CD4-positive, alpha-beta T cell treated with Interferon alpha-2 for 1 hour (primary cell): Measurements from ENCODE around the gene COL28A1.
"Not testable (repeated sequence)": the region's sequence is repeated elsewhere in the genome, so short reads cannot be mapped to it uniquely, and the experiment has no call there.

Source experiments
- DNase-seq, 2 donors: peaks; one replicate each; pipeline ENCODE4 v3.0.0-alpha.2; 2020 to 2022

The COL28A1 gene

DNA sequence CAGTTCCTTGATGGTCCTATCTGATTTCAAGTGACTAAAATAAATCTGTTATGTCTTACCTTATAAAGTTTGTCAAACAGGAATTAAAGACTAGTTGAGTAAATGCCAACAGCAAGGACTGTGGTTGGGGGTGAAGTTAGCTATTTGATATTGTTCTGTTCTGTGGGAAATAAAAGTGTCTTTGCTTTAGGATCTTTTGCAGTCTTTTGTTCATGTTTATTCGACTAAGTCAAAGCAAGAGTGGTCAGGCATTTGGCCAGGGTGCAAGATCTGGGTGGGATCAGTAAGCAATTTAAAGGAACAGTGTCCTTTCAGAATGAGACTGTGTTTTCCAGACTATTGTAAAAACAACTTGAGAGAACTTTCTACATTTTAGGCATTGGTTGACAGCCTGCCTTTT is at the start of gene COL28A1:
Gene COL28A1 (minus strand): TSS at position 183 of the 400 bp plus-strand sequence. CDS start 2,998 bp downstream, outside the sequence.
- DNase-seq = no peak

DNA sequence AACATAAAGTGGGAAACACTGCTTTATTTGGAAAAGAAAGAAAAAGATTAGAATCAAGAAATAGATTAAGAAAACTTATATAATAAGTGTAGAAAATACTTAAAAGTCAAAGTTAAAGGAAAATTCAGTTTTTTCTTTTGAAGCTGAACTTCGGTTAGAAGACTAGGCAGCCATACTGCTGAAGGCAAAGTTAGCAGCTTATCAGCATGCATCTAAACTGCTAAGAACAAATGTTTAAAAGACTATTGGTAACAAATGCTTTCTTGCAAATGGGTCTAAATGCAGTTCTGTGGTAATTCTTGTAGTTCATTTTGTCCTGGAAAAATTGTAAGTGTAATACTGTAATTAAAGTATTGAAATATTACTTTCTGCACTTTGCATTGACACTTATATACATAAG is 49.0 kb upstream of the COL28A1 start:
- no peak for DNase-seq

DNA sequence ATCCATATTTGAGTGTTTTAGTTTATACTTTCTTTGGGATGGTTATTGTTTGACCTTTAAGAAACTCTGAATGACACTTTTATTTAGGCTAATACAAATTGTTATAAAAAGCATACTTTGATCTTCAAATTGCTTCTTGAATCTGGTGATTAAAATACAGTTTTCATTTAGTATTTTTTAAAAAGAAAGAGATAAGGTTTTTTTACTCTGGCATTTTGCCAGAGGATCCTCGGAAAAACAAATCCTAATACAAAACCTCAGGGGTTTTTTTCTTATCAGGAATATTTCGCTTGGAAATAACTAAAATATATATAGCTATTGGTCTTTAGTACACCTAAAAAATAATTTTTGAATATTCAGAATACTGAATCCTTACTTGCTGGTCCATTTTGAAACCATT is 48.1 kb upstream of the COL28A1 start:
- no peak for DNase-seq

DNA sequence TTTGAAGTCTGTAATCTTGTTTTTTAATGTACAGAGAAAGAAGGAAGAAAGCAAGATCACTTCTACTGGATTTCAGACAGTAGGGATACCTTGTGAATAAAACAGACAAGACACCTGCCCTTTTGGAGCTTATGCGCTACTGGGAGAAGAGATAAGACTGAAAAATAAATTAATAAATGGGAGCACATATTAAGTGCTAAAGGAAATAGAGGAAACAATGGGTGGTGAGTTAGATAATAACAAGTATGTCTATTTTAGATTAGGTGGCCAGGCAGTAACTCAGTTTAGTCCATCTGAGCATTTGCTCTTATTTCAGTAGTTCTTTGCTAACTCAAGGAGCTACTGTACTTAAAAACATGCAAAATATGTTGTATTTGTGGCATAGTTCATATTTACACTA is 46.9 kb upstream of the COL28A1 start:
- DNase-seq = no peak

DNA sequence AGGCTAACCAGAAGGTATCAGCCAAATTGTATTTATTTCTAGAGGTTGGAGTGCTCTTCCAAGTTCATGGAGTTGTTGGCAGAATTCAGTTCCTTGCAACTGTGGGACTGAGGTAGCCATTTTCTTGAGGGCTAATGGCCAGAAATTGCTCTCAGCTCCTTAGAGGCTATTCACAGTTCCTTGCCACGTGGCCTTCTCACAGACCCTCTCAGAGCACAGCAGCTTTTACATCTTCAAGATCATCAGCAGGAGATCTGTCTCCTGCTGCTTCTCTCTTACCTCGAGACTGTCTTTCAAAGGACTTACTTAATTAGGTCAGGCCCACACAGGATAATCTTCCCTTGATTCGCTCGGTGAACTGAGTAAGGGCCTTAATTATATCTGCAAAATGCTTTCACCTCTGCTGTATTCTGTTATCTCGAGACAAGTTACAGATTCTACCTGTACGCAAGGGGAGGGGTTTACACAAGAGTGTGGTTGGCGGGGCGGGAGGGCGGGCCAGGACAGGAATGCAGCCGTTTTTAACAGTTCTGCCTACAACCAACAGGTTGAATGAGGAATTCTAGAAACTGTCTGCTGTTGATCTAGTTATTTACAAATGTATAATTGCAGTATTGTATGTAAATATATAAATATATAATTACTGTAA is 46.0 kb upstream of the COL28A1 start:
- DNase-seq = no peak

DNA sequence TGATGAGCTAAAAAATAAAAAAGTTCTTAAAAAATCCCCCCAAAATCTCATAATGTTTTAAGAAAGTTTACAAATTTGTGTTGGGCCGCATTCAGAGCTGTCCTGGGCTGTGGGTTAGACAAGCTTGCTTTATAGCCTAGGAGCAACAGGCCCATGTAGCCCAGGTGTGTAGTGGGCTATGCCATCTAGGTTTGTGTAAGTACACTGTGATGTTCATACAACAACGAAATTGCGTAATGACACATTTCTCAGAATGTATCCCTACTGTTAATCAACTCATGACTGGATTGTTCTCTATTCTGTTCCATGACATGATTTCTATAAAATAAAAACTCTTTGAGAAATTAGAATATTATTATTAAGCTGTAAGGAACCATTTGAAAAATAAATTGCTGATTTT is 44.0 kb upstream of the COL28A1 start:
- no peak for DNase-seq

DNA sequence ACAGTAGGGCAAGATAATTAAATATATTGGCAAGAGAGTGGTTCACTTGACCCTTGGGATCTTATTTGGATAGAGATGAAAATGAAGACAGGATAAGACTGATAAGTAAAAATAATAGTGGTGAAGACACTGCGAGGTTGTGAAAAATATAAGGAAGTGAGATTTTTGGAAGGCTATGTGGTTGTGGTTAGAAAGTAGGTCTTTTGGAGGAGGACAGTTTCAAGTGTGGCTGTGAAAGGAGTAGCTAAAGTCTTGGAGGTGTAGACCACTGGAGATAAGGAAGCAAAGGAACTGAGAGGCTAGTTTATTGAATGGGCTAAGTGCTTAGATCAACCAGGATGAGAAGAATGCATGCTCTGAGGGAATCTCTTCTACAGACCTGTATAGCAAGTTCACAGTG is 42.2 kb upstream of the COL28A1 start:
- no peak for DNase-seq

DNA sequence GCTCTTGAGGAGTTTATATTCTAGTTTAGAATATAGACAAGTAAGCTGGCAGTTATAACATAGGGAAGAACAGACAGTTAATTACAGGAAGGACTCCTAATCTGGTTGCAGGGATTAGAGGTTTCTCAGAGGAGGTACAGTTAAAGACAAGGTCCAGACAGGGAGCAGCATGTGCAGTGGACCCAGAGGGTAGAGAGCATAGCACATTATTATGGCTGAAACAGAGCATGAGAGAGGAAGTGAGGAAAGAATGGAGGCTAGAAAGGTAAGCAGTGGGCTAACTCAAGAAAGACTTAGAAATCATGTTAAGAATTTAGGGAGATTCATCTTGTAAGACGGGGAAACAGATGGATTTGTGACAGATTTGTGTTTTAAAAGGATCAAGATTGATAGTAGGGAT is 40.7 kb upstream of the COL28A1 start:
- DNase-seq = no peak

DNA sequence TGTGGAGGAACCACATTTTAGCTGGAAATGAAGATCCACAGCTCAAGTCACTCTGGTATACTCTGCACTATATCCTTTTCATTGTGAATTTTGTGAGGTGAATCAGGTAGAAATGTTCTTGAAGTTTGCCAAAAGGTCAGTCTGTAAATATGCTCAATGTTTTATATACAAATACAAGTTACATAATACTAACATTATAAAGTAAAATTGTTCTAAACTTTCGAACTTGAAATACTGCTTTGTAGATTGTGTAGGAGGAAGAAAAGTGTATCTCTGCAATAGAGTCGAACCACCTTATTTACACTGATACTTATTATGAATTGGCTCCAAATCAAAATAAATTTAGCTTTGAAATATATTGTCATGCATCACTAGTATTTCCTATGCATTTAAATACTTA is 38.0 kb upstream of the COL28A1 start:
- no peak for DNase-seq

DNA sequence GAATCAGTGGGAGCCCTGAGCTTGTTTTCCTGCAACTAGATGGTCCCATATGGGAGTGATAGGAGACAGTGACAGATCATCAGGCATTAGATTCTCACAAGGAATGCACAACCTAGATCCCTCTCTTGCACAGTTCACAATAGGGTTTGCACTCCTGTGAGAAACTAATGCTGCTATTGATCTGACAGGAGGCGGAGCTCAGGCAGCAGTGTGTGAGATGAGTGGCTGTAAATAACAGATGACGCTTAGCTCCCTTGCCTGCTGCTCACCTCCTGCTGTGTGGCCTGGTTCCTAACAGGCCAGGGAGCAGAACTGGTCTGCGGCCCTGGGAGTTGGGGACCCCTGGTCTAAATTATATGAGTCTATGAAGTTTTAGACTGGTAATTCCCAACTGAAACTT is 34.9 kb upstream of the COL28A1 start:
- DNase-seq = no peak

DNA sequence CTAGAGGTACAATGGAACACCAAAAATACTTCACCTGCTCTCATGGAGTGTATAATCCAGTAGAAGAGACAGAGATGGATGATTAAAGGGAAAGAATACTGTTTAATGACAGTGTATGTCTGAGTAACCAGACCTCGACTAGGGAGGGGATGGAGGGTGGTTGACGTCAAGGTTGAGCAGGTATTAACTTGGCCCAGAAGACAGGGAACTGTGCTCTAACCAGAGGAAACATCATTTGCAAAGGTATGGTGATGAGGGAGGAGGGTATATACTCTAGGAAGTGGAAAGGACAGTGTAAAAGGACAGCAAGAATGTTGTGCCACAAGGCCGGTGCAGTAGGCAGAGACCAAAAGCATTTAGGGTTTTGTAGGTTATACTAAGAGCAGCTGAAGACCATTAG is 33.9 kb upstream of the COL28A1 start:
- DNase-seq = no peak

DNA sequence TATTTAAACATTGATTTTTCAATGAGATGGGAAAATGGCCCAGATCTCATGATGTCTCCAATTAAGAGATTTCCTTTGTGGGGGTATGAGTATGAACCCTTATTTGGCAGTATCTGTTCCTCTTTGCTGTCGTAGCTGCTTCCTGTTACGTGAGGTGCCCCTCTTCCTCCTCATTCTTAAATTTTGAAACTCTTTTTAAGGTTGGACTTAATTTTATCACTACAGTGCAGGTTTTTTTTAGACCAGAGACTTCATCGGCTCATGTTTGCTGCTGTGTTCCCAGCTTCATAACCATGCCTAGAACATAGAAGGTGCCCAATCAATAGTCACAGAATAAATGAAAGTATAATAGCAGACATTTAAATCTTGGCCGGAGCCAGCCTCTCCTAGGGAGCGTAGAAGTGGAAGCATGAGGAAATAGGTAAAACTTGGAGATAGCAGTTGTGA is 33.4 kb upstream of the COL28A1 start:
- peak; percentile 42 to 56 for DNase-seq

DNA sequence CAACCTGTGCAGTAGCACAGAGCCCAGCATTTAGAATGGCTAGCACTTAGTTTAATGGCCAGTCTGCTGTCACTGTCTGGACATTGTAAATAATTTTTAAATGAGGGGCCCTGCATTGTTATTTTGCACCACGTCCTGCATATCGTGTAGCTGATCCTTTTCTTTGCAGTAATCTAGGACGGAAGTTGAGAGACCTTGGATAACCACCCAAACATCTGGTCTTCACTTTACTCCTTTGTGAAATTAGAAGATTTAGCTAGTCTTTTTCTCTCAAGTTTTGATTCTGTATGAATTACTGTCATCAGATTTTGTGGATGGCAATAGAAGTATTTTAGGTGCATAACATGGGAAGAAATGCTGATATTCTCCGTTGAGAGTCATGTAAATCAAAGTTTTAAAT is 32.9 kb upstream of the COL28A1 start:
- DNase-seq = no peak

DNA sequence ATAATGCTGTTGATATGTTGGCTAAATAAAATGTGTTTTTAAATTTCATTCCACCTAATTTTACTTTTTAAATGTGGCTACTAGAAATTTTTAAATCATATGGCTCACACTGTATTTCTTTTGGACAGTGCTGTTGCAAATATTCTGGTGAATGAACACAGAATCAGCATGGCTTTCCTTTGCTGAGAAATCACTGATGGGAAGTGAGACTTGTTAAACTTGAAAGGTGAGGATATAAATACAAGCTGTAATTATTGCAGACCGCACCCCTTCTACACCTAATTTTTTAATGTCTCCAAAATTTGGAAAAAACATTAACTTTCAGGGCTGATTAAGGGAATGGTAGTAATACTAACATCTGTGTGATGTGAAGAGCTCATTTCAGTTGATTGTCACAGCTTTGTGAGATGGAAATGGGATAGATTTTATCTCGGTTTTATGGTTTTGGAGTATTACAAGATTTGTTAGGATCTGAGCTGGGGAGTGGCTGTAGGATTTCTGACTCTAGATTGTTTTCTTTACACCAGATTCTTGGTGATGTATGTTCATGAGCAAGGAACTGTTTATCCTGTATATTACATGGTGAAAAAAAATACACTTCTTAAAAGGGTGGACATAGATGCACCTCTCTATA is 32.3 kb upstream of the COL28A1 start:
- DNase-seq = no peak

DNA sequence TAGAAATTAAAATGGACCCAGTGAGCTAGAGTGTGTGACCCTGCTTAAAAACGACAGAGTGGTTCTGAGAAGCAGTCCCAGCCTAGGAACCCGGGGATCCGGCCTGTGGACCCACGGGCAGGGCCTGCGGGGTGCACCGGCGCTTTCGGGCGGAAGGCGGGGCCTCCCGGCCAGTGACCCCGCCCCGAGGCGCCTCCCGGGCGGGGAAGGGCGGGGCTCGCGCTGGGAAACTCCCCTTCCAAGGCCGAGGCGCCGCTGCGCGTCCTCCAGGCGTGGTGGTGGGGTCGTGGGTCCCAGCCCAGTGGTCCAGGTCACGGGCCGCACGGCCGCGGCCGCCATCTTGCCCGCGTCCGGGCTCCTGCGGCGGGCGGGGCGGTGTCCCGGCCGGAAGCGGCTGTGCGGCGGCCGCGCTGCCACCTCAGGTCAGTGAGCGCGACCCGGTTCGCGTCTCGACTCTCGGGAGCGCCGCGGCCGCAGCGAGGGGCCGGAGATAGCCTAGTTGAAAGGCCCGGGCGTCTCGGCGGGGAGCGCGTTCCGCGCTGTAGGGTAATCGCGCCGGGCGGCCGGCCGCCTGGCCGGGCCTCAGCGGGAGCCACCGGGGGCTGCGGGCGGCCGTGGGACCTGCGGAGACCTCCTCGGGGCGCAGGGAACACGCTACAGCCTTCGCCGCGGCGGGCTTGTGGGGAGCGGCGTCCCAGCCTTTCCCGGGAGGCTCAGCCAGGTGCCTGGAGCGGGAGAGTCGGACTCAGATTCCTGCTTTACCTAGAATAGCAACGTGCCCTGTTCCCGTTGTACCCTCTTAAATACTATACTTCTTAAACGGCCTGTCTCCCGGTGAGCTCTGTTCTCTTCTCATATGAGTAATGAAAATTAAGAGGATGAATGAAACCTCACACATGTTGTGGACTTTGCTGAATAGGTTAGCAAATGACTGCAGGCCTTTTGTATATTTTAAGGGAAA is 31.3 kb upstream of the COL28A1 start, which contains the start of gene MIOS:
Gene MIOS (plus strand): TSS at position 234 of the 961 bp plus-strand sequence. CDS start 5,592 bp downstream, outside the sequence.
- peak; percentile 84 to 89 for DNase-seq

DNA sequence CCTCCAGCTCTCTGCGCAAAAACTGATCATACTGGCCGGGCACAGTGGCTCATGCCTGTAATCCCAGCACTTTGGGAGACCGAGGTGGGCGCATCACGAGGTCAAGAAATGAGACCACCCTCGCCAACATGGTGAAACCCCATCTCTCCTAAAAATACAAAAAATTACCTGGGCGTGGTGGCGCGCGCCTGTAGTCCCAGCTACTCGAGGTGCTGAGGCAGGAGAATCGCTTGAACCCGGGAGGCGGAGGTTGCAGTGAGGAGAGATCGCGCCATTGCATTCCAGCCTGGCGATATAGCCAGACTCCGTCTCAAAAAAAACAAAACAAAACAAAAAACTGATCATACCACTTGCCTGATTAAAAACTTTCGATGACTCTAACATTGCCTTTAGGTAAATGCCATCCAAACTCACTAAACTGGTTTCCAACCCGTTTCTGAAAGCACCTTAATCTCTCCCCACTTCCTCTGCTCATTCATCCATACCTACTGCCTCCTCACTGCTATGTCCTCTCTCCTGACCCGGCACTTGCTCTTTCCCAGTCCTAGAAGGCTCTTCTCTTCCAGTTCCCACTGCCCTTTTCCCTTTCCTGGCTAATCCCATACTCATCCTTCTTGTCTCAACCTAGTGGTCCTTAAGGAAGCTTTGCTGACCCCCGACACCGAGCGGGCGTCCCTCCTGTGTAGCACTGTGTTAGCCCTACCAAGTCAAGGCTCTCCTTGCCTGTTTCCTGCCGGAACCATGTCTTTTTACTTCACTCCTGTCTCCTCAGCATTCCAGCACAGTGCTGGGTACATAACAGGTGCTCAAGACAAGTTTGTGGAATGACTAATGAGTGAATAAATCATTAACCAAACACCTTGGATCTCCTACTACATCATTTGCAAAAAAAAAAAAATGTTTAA is 30.3 kb upstream of the COL28A1 start:
- no peak for DNase-seq

DNA sequence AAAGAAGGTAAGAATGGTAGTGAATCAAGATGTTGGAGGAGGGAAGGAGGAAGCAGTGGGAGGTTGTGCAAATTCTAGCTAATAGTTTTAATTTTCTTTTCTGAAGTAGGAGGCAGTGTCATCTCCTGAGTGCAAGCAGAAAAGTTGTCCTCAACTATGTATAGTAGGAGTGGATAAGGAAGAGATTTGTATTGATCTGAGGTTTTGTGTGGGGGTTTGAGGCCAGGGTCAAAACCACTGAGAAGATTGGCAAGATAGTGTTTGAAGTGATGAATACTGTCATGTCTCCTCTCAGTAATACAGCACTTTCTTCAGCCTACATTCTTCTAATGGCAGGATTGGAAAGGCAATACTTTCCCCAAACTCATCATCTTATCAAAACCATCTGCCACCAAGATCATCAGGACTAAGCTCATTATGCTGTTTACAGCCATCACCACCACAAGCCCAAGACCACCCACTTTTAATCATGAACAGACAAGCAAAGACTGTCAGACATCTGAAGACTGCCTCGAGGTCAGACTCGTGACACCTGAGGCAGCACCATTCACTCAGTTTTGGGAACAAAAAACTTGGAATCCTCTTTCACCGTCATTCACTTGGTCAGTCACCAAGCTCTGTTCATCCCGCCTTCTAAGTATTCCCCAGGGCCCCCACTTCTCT is 29.5 kb upstream of the COL28A1 start:
- DNase-seq = no peak

DNA sequence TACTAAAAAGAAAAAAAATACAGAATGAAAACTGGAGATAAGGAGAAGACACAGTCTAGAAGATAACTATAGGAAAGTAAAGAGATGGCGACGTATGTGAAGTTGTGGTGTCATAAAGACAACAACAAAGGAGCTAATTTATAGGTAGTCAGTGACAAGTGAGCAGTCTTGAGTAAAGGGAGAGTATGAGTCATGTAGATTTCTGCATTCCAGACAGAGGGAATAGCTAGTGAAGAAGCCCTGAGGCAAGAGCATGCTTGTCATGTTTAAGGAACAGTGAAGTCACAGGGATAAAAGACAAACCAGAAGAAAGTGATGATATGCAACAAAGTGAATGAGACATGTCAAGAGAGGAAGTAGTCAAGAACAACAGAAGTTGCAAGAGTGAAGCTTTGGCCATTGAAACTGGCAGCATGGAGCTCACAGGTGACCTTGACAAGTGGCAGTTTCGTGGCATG is 28.7 kb upstream of the COL28A1 start:
- DNase-seq = no peak

DNA sequence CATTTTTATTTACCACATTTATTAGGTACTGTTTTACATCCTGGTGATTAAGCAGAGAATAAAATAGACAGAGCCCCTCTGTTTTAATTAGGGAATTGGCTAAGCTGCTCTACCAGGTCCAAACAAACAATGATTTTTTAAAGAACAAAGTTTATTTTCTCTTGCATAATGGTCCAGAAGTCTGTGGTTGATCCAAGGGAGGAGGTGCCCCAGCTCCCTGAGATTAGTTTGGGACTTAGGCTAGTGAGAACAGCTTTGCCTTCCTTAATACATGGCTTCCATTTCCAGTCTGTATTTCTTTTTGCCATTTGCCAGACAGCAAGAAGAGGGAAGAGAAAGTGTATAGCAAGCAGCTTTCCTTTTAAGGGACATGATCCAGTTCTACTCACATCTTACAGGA is 28.1 kb upstream of the COL28A1 start:
- DNase-seq = no peak

DNA sequence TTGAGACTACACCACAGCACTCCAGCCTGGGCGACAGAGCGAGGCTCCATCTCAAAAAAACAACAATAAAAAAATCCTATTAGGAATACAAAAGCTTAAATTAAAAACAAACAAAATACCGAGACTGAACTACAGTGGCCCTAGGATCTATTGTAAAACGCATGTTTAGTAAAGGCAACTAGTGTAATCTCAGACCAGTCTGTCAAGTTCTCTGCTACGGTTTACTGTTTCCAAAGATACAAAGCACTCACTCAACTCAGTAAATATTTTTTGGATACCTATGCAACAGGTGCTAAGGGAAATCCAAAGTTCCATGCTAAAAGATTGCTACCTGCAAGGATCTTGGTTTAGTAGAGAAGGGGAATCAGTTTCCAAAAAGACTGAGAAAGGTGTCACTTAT is 27.6 kb upstream of the COL28A1 start:
- DNase-seq = no peak

DNA sequence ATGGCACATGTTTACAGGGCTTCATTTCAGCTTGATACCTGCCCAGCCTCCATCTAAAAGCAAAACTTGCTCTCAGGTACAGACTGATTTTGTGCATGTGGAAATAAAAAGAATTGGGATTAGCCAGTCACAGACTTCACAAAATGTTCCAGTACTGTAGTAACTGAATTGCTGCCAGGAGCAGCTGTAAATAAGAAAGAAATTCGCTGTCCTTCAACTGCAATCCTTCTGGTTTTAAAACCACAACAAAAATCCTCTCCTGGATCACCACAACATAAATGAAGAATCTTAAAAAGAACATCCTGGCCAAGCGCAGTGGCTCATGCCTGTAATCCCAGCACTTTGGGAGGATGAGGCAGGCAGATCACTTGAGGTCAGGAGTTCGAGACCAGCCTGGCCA is 27.1 kb upstream of the COL28A1 start:
- DNase-seq = no peak

DNA sequence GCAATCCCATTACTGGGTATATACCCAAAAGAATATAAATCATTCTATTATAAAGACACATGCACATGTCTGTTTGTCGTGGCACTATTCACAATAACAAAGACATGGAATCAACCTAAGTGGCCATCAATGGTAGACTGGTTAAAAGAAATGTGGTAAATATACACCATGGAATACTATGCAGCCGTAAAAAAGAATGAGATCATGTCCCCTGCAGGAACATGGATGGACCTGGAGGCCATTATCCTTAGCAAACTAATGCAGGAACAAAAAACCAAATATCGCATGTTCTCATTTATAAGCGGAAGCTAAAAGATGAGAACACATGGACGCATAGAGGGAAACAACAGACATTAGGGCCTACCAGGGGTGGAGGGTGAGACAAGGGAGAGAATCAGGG is 25.9 kb upstream of the COL28A1 start:
- not testable (repeated sequence) for DNase-seq
